ENCODE results near the gene ZNF107. TPM values are rescaled to one million over a fixed set of nuclear protein-coding genes. Genes with fewer than 3 reads are reported as not detected.

The ZNF107 gene
- total and polyA plus RNA-seq, 2 of the 8 experiments (the other 6 are each of a cell fraction or from before 2014, with no cell fraction given), result 3.4 to 31.0 TPM

GRCh38 chr7:64655811-64656210, 10.1 kb upstream of the ZNF107 start:
- no peak overlapping the region for H3K23ac ChIP-seq (ENCODE audit: insufficient read length)
- no peak overlapping the region for H2AK5ac ChIP-seq (ENCODE audit: low read depth, low read length)
- no peak overlapping the region for H3K9ac ChIP-seq (replicated peaks in 1 of 4; ENCODE audit: extremely low read depth in 1 of 4, low read depth in 3 of 4, low read length in 3 of 4)
- H3K4me1 ChIP-seq (replicated peaks in 1 of 4; ENCODE audit: control insufficient read depth in 3 of 4, insufficient read depth in 4 of 4, low read length in 3 of 4), result no peaks in the 10 kb centered on the region
- H3K4me2 ChIP-seq (ENCODE audit: insufficient read depth in 1 of 2, low read depth in 2 of 2, low read length in 2 of 2), result no peak overlapping the region
- no peaks in the 10 kb centered on the region for H3K23me2 ChIP-seq (ENCODE audit: low read depth, low read length)
- no peak overlapping the region for H2BK15ac ChIP-seq (ENCODE audit: low read length)
- H3K18ac ChIP-seq (ENCODE audit: extremely low read depth, low read length), result no peak overlapping the region
- no peaks in the 10 kb centered on the region for H3K79me1 ChIP-seq (ENCODE audit: low read depth, low read length)
- H3K56ac ChIP-seq (replicated peaks; ENCODE audit: insufficient read length, low read depth, low read length), result no peak overlapping the region
- H3K36me3 ChIP-seq (ENCODE audit: control insufficient read depth in 2 of 4, insufficient read depth in 4 of 4, low read length in 3 of 4), result peaks cover 0 to 3% (median 0%) of the 10 kb centered on the region in 4 experiments; a peak in 1 of 8 replicates
- peaks cover 0 to 2% (median 0%) of the 10 kb centered on the region in 4 experiments; a peak in 1 of 7 replicates for H3K27me3 ChIP-seq (replicated peaks in 1 of 4; ENCODE audit: control insufficient read depth in 3 of 4, extremely low read depth in 1 of 4, insufficient read depth in 3 of 4, low read length in 3 of 4)
- DNase-seq (ENCODE audit: low read depth in 1 of 2, low spot score in 2 of 2), result no peak
- peaks cover 69 to 91% of the 10 kb centered on the region in 2 experiments for H3K9me3 ChIP-seq (ENCODE audit: insufficient read depth in 2 of 2, low read depth in 1 of 2, low read length in 1 of 2)
- H2BK20ac ChIP-seq (ENCODE audit: low read length), result no peak overlapping the region
- no peak overlapping the region for H2BK12ac ChIP-seq (ENCODE audit: low read depth, low read length)
- no peak overlapping the region for H4K5ac ChIP-seq (ENCODE audit: insufficient read length, low read depth, low read length)
- H2BK5ac ChIP-seq (ENCODE audit: low read depth, low read length), result no peak overlapping the region
- H3K4ac ChIP-seq (replicated peaks; ENCODE audit: insufficient read length, low read depth, low read length), result no peak overlapping the region
- no peaks in the 10 kb centered on the region for H3K79me2 ChIP-seq (ENCODE audit: control insufficient read depth in 1 of 2, insufficient read depth in 2 of 2, low read length in 2 of 2)
- ChIA-PET CTCF (ENCODE audit: partially characterized antibody) (no interaction called here), POLR2A (ENCODE audit: partially characterized antibody) (no interaction called here)
- H3K27ac ChIP-seq (ENCODE audit: low read depth, low read length), result no peak overlapping the region
- no peak overlapping the region for H4K8ac ChIP-seq (ENCODE audit: extremely low read depth, insufficient read depth, low read length)
- TF ChIP-seq SUZ12 (IDR thresholded peaks at IDR 0.05; ENCODE audit: low read length) (no peak), CBX8 (IDR thresholded peaks at IDR 0.05; ENCODE audit: borderline replicate concordance, low read depth, low read length) (no peak), SRF (IDR thresholded peaks at IDR 0.05; ENCODE audit: low read depth, low read length) (no peak), CREB1 (IDR thresholded peaks at IDR 0.05) (no peak), CHD2 (IDR thresholded peaks at IDR 0.05; ENCODE audit: low read length) (no peak), JUN (IDR thresholded peaks at IDR 0.05; ENCODE audit: low read depth, low read length) (no peak), RAD21 (IDR thresholded peaks at IDR 0.05 in 1 of 2, conservative IDR thresholded peaks at IDR 0.05 in 1 of 2; ENCODE audit: low read depth in 2 of 2, low read length in 2 of 2) (no peak), BACH1 (IDR thresholded peaks at IDR 0.05; ENCODE audit: low read length) (no peak), POLR2AphosphoS5 (IDR thresholded peaks at IDR 0.05; ENCODE audit: low read depth, low read length) (no peak), SIRT6 (IDR thresholded peaks at IDR 0.05; ENCODE audit: low read length) (no peak), JUND (IDR thresholded peaks at IDR 0.05; ENCODE audit: low read length) (no peak)
- no peak overlapping the region for H2AFZ ChIP-seq (ENCODE audit: low read length)
- no peaks in the 10 kb centered on the region for H4K20me1 ChIP-seq (replicated peaks in 1 of 2; ENCODE audit: control insufficient read depth in 1 of 2, insufficient read depth in 2 of 2, low read length in 2 of 2)
- H3K14ac ChIP-seq (ENCODE audit: insufficient read length), result no peak overlapping the region
- no peak overlapping the region for H4K91ac ChIP-seq (replicated peaks; ENCODE audit: insufficient read length, low read length)
- H3K4me3 ChIP-seq (ENCODE audit: extremely low read depth in 1 of 4, insufficient read depth in 2 of 4, low read depth in 3 of 4, low read length in 4 of 4), result no peak overlapping the region
- FAIRE-seq, result no peak
- 85% methylated on average over 2 of the region's 2 CpGs; no CpG with 5 or more reads in 1 of the 2 experiments for WGBS, 2 experiments (ENCODE audit: extremely low coverage in 1 of 2, insufficient coverage in 1 of 2, insufficient read length in 1 of 2, insufficient replicate concordance in 2 of 2, low coverage in 1 of 2, low lambda C conversion rate in 2 of 2, missing lambda C conversion rate in 1 of 2)
- no peak overlapping the region for H2BK120ac ChIP-seq (replicated peaks; ENCODE audit: low read depth, low read length)
